CD4-positive, alpha-beta T cell (primary cell): ENCODE data around the gene PDCL3. TPM values are rescaled to one million over a fixed set of nuclear protein-coding genes. Genes with fewer than 3 reads are reported as not detected.

Source experiments
- ATAC-seq: fragments of 200-7000 bp; cut with Tn5 transposase; one replicate; pipeline ENCODE4 v1.10.0; 2022; ENCODE audit warnings: mild to moderate bottlenecking; ENCODE audit not compliant: poor library complexity
- CTCF ChIA-PET: fragments of 350-600 bp; sonication (Branson Sonifier 250); formaldehyde crosslinking; loops from one replicate; lab custom pipeline; 2021; ENCODE audit warnings: antibody characterized with exemption, inconsistent platforms; lab: Charles Lee
- POLR2A ChIA-PET: fragments of 350-600 bp; sonication (Branson Sonifier 250); formaldehyde crosslinking; loops from one replicate; lab custom pipeline; 2021; ENCODE audit warnings: antibody characterized with exemption, inconsistent platforms; lab: Charles Lee
- DNase-seq, 14 experiments: peaks; one replicate each; pipeline ENCODE4 v3.0.0-alpha.2; 2013 to 2020; ENCODE audit warnings: mixed read lengths in 2 of 14
- H3K27ac ChIP-seq, 2 donors: one replicate each; pipeline versions ENCODE4 v1.5.1 to v1.7.0; 2013; ENCODE audit warnings: low read length in 2 of 2, low read depth in 1 of 2, mild to moderate bottlenecking in 1 of 2
- H3K27me3 ChIP-seq, 2 experiments: 1 replicate in 1 of 2; 2 replicates in 1 of 2; pipeline versions ENCODE4 v1.6.1 to v1.7.0; 2013; ENCODE audit warnings: low read length in 2 of 2, control low read depth in 1 of 2, mild to moderate bottlenecking in 1 of 2, moderate library complexity in 1 of 2; ENCODE audit not compliant: insufficient read depth in 2 of 2, control insufficient read depth in 1 of 2
- H3K36me3 ChIP-seq: one replicate; pipeline ENCODE4 v1.6.1; 2013; ENCODE audit warnings: low read length, control low read depth; ENCODE audit not compliant: insufficient read depth
- H3K4me1 ChIP-seq: one replicate; pipeline ENCODE4 v1.6.1; 2013; ENCODE audit warnings: low read length, control low read depth; ENCODE audit not compliant: insufficient read depth
- H3K4me3 ChIP-seq: one replicate; pipeline ENCODE4 v1.5.1; 2013; ENCODE audit warnings: mild to moderate bottlenecking, low read length, moderate library complexity
- H3K9me3 ChIP-seq, 2 experiments: 1 replicate in 1 of 2; 2 replicates in 1 of 2; pipeline versions ENCODE4 v1.6.1 to v1.7.0; 2013; ENCODE audit warnings: low read length in 2 of 2, mild to moderate bottlenecking in 2 of 2, control low read depth in 1 of 2, moderate library complexity in 1 of 2; ENCODE audit not compliant: control insufficient read depth in 1 of 2, insufficient read depth in 1 of 2
- H3K27ac Mint-ChIP-seq: one replicate; pipeline ENCODE4 v1.8.0; 2020; ENCODE audit warnings: mixed read lengths
- H3K27me3 Mint-ChIP-seq: one replicate; pipeline ENCODE4 v1.8.0; 2021; ENCODE audit warnings: mixed read lengths
- H3K36me3 Mint-ChIP-seq: one replicate; pipeline ENCODE4 v1.8.0; 2021; ENCODE audit warnings: low read depth, mixed read lengths
- H3K4me1 Mint-ChIP-seq: one replicate; pipeline ENCODE4 v1.8.0; 2021; ENCODE audit warnings: low read depth, mixed read lengths
- H3K4me3 Mint-ChIP-seq: one replicate; pipeline ENCODE4 v1.8.0; 2020; ENCODE audit warnings: mild to moderate bottlenecking, mixed read lengths
- H3K9me3 Mint-ChIP-seq: one replicate; pipeline ENCODE4 v1.8.0; 2020; ENCODE audit warnings: mixed read lengths
- CTCF ChIP-seq: fragments of 200-600 bp; IDR thresholded peaks from one replicate; pipeline ENCODE4 v1.8.0; 2022; ENCODE audit warnings: antibody characterized with exemption, mild to moderate bottlenecking
- intact Hi-C, 2 experiments: fragments of 100-400 bp; cut with DNase I in 1 of 2; cut with micrococcal nuclease in 1 of 2; formaldehyde crosslinking; loops; one replicate each; pipeline versions ENCODE4 v1.15.1 to v1.9.0; 2023 to 2025; cut with DNase I, micrococcal nuclease
- total RNA-seq, 174 experiments: library from RNA in 2 of 174; stranded (reverse) in 2 of 174; gene quantifications; one replicate each; pipeline ENCODE4 v1.2.3 and lab custom pipeline; 2021 to 2026

PDCL3 gene
- total RNA-seq, 2 experiments from 2014 or later: 31.7 to 34.6 TPM

GRCh38 chr2:100611079-100612029 is 48.6 kb downstream of the PDCL3 start:
- no peaks in the 10 kb centered on the region for H3K9me3 Mint-ChIP-seq
- peaks cover 6% of the 10 kb centered on the region for H3K27me3 Mint-ChIP-seq
- Histone ChIP-seq H3K9me3 (no peaks in the 10 kb centered on the region), H3K27ac (no peak overlapping the region), H3K4me3 (no peak overlapping the region), H3K27me3 (no peaks in the 10 kb centered on the region), H3K36me3 (no peaks in the 10 kb centered on the region), H3K4me1 (peaks cover 10% of the 10 kb centered on the region)
- DNase-seq (no peak), ATAC-seq (no peak)
- POLR2A ChIA-PET: interaction anchor here (1.8 kb wide), 1 partner anchor 32 kb away, joined by 9 read pairs; no protein-coding TSS in a partner anchor
- H3K27ac Mint-ChIP-seq: no peak overlapping the region
- no peak overlapping the region for H3K4me3 Mint-ChIP-seq
- H3K4me1 Mint-ChIP-seq: peaks cover 12% of the 10 kb centered on the region
- intact Hi-C loops: loop anchor here (2.0 to 5.0 kb wide), 4 partner anchors 27 to 207 kb away; no protein-coding TSS in a partner anchor
- no peak for TF ChIP-seq CTCF
- no peaks in the 10 kb centered on the region for H3K36me3 Mint-ChIP-seq
- CTCF ChIA-PET: interaction anchor here (0.6 to 3.1 kb wide), 18 partner anchors 10 to 390 kb away, joined by 3 to 27 read pairs (median 6); partner anchors contain the start of genes PDCL3 and RPL31

- intact Hi-C loops: loop anchor here (2.0 to 5.0 kb wide), 2 partner anchors 26 to 205 kb away; no protein-coding TSS in a partner anchor
- POLR2A ChIA-PET: interaction anchor here (0.7 kb wide), 1 partner anchor 82 kb away, joined by 3 read pairs; no protein-coding TSS in a partner anchor
- DNase-seq (no peak), ATAC-seq (no peak)
- H3K36me3 Mint-ChIP-seq: no peaks in the 10 kb centered on the region
- H3K27me3 Mint-ChIP-seq: no peaks in the 10 kb centered on the region
- Histone ChIP-seq H3K27me3 (no peaks in the 10 kb centered on the region), H3K4me1 (peaks cover 7% of the 10 kb centered on the region), H3K4me3 (no peak overlapping the region), H3K36me3 (no peaks in the 10 kb centered on the region), H3K27ac (no peak overlapping the region), H3K9me3 (no peaks in the 10 kb centered on the region)
- H3K27ac Mint-ChIP-seq: no peak overlapping the region
- peaks cover 14% of the 10 kb centered on the region for H3K4me1 Mint-ChIP-seq
- CTCF ChIA-PET: no interaction called here
- no peaks in the 10 kb centered on the region for H3K9me3 Mint-ChIP-seq
- no peak overlapping the region for H3K4me3 Mint-ChIP-seq
- TF ChIP-seq CTCF: no peak
Observed at GRCh38 chr2:100612388-100613000, 49.7 kb downstream of the PDCL3 start.

GRCh38 chr2:100613719-100614118 is 50.9 kb downstream of the PDCL3 start:
- ChIA-PET CTCF (no interaction called here), POLR2A (no interaction called here)
- Mint-ChIP-seq H3K27ac (no peak overlapping the region), H3K4me1 (peaks cover 14% of the 10 kb centered on the region), H3K9me3 (no peaks in the 10 kb centered on the region), H3K4me3 (no peak overlapping the region), H3K36me3 (no peaks in the 10 kb centered on the region), H3K27me3 (no peaks in the 10 kb centered on the region)
- Histone ChIP-seq H3K36me3 (no peaks in the 10 kb centered on the region), H3K27ac (no peak overlapping the region), H3K4me1 (peaks cover 7% of the 10 kb centered on the region), H3K9me3 (no peaks in the 10 kb centered on the region), H3K27me3 (no peaks in the 10 kb centered on the region), H3K4me3 (no peak overlapping the region)
- DNase-seq: no peak
- no peak for TF ChIP-seq CTCF
- intact Hi-C loops: loop anchor here (2.0 to 5.0 kb wide), 2 partner anchors 25 to 204 kb away; no protein-coding TSS in a partner anchor
- ATAC-seq: no peak
